GM12878 (cell line): ENCODE data around the gene IFI30. TPM values are rescaled to one million over a fixed set of nuclear protein-coding genes. Genes with fewer than 3 reads are reported as not detected.

Source experiments
- ATAC-seq: fragments of 200-7000 bp; cut with Tn5 transposase; 3 replicates; pipeline ENCODE4 v1.9.1; 2020; ENCODE audit warnings: mild to moderate bottlenecking, moderate library complexity
- BruUV-seq: library from RNA; stranded (reverse); fragments of 400-500 nt; replicated peaks from 2 replicates; lab custom pipeline; 2021; lab: Mats Ljungman, UMichigan
- CTCF ChIA-PET: fragments of 300-600 bp; sonication (Branson Sonifier 250); formaldehyde crosslinking; extraction: SDS; loops from one replicate; lab custom pipeline; 2021; ENCODE audit warnings: inconsistent platforms; lab: Yijun Ruan, JAX
- POLR2A ChIA-PET: fragments of 350-600 bp; formaldehyde crosslinking; extraction: SDS; loops from one replicate; lab custom pipeline; 2021; ENCODE audit warnings: inconsistent platforms; lab: Charles Lee
- RAD21 ChIA-PET: fragments of 300-600 bp; sonication (Branson Sonifier 250); formaldehyde crosslinking; loops from one replicate; lab custom pipeline; 2023; ENCODE audit warnings: antibody characterized with exemption; ENCODE audit not compliant: unreplicated experiment; lab: Charles Lee
- SMC1A ChIA-PET: fragments of 300-600 bp; sonication (Branson Sonifier 250); formaldehyde crosslinking; loops from one replicate; lab custom pipeline; 2023; ENCODE audit not compliant: unreplicated experiment, uncharacterized antibody; lab: Charles Lee
- DNase-seq: peaks from one replicate; pipeline ENCODE4 v3.0.0-alpha.2; 2011; ENCODE audit warnings: low read depth, low spot score
- FAIRE-seq: peaks from 3 replicates; lab custom pipeline; 2011; peaks lifted over from hg19 to GRCh38; lab: Jason Lieb, UNC
- H2AFZ ChIP-seq: 2 replicates; pipeline ENCODE4 v1.6.0; 2011; ENCODE audit warnings: low read depth, low read length, control low read depth; ENCODE audit not compliant: control insufficient read depth
- H3K27ac ChIP-seq: 2 replicates; pipeline ENCODE4 v1.5.1; 2011; ENCODE audit warnings: control low read depth; ENCODE audit not compliant: control insufficient read depth, insufficient read depth
- H3K27me3 ChIP-seq, 2 experiments: replicated peaks in 1 of 2; 2 replicates each; pipeline versions ENCODE4 v1.6.0 to v1.6.1; 2011; ENCODE audit warnings: low read length in 1 of 2; ENCODE audit not compliant: control insufficient read depth in 2 of 2, insufficient read depth in 2 of 2
- H3K36me3 ChIP-seq, 2 experiments: 2 replicates each; pipeline ENCODE4 v1.5.1; 2011; ENCODE audit warnings: low read length in 1 of 2; ENCODE audit not compliant: control insufficient read depth in 2 of 2, insufficient read depth in 2 of 2
- H3K4me1 ChIP-seq: 2 replicates; pipeline ENCODE4 v1.6.1; 2011; ENCODE audit warnings: mild to moderate bottlenecking, low read length, moderate library complexity, mixed read lengths; ENCODE audit not compliant: control insufficient read depth, insufficient read depth
- H3K4me2 ChIP-seq: 2 replicates; pipeline ENCODE4 v1.6.0; 2011; ENCODE audit warnings: control low read depth; ENCODE audit not compliant: control insufficient read depth, insufficient read depth
- H3K4me3 ChIP-seq: fragments of 200-600 bp; sonication (generic); 2 replicates; pipeline ENCODE4 v1.5.1; 2016
- H3K79me2 ChIP-seq: 2 replicates; pipeline ENCODE4 v1.6.0; 2011; ENCODE audit warnings: low read length; ENCODE audit not compliant: control insufficient read depth, insufficient read depth
- H3K9ac ChIP-seq: 2 replicates; pipeline ENCODE4 v1.8.0; 2011; ENCODE audit warnings: low read length, control low read depth, mixed read lengths; ENCODE audit not compliant: control insufficient read depth, insufficient read depth
- H3K9me3 ChIP-seq: replicated peaks from 3 replicates; pipeline ENCODE4 v1.5.1; 2011; ENCODE audit warnings: mild to moderate bottlenecking, low read length; ENCODE audit not compliant: control insufficient read depth, insufficient read depth
- H4K20me1 ChIP-seq: 2 replicates; pipeline ENCODE4 v1.6.0; 2011; ENCODE audit not compliant: control insufficient read depth, insufficient read depth
- BACH1 ChIP-seq: fragments of 450-650 bp; IDR thresholded peaks from 2 replicates; pipeline ENCODE4 v1.6.1; 2017; ENCODE audit warnings: mild to moderate bottlenecking, borderline replicate concordance
- DPF2 ChIP-seq: fragments of 450-650 bp; IDR thresholded peaks from 2 replicates; pipeline ENCODE4 v1.6.1; 2017; ENCODE audit warnings: mild to moderate bottlenecking
- EP300 ChIP-seq, 2 experiments: fragments of 150-350 bp in 1 of 2; IDR thresholded peaks; 2 replicates each; pipeline ENCODE4 v1.6.1; 2011 to 2012; ENCODE audit warnings: low read depth in 2 of 2, low read length in 2 of 2, borderline replicate concordance in 1 of 2, improper control_type of control experiment in 1 of 2, inconsistent platforms in 1 of 2; ENCODE audit not compliant: control insufficient read depth in 1 of 2
- HCFC1 ChIP-seq: fragments of 150-350 bp; IDR thresholded peaks from 2 replicates; pipeline ENCODE4 v1.6.1; 2014; ENCODE audit warnings: low read length
- POLR2AphosphoS5 ChIP-seq: IDR thresholded peaks from 2 replicates; pipeline ENCODE4 v1.6.1; 2011; ENCODE audit warnings: mild to moderate bottlenecking, low read length, inconsistent platforms
- RB1 ChIP-seq: fragments of 450-650 bp; formaldehyde crosslinking; IDR thresholded peaks from 2 replicates; pipeline ENCODE4 v1.6.1; 2017; ENCODE audit warnings: mild to moderate bottlenecking, borderline replicate concordance
- RELA ChIP-seq: fragments of 450-650 bp; IDR thresholded peaks from 2 replicates; pipeline ENCODE4 v1.8.0; 2014; ENCODE audit warnings: borderline replicate concordance; ENCODE audit not compliant: partially characterized antibody
- WRNIP1 ChIP-seq: IDR thresholded peaks from 2 replicates; pipeline ENCODE4 v1.6.1; 2011; ENCODE audit warnings: low read depth, low read length, improper control_type of control experiment, borderline replicate concordance
- ZNF274 ChIP-seq: IDR thresholded peaks from one replicate; pipeline ENCODE4 v1.8.0; 2011; ENCODE audit not compliant: insufficient read length, insufficient read depth
- WGBS: methylation state at CpG from one replicate; pipeline ENCODE4 v1.1.6; 2016; ENCODE audit warnings: low lambda C conversion rate; ENCODE audit not compliant: insufficient replicate concordance, insufficient coverage; ENCODE audit errors: missing lambda C conversion rate; 5-methylcytosine and 5-hydroxymethylcytosine counted together
- in situ Hi-C: fragments of 300-500 bp; cut with MboI; formaldehyde crosslinking; loops from 9 replicates; pipeline ENCODE4 v1.14.3; 2018; ENCODE audit warnings: mixed read lengths
- intact Hi-C: fragments of 100-400 bp; cut with micrococcal nuclease; formaldehyde crosslinking; loops from one replicate; pipeline ENCODE4 v1.14.2; 2022; ENCODE audit not compliant: unreplicated experiment
- polyA plus RNA-seq, 11 experiments: library from polyadenylated mRNA; depleted of rRNA in 4 of 11; unstranded in 6 of 11; stranded (reverse) in 5 of 11; fragments of >200 nt; fragmentation: Nextera tagmentation in 4 of 11; fragmentation: Illumina TruSeq in 1 of 11; extraction: Ambion mirVana in 4 of 11; extraction: Trizol in 1 of 11; gene quantifications; 1 replicate in 1 of 11; 2 replicates in 10 of 11; pipeline versions ENCODE4 v1.2.1 to v1.2.3, GENCODE V29; 2011 to 2016; ENCODE audit warnings: inconsistent platforms in 2 of 11, missing spikeins in 2 of 11, low read depth in 1 of 11
- total RNA-seq, 4 experiments: library from RNA; depleted of rRNA in 3 of 4; stranded (reverse); fragments of >200 nt in 3 of 4; fragmentation: Illumina TruSeq in 1 of 4; extraction: Trizol in 1 of 4; gene quantifications; 2 replicates each; pipeline versions ENCODE4 v1.2.1 to v1.2.3, GENCODE V29; 2013 to 2021
- TF ChIP-seq, protein P1 (sequence below): IDR thresholded peaks from 2 replicates; pipeline ENCODE4 v1.6.1; 2011; ENCODE audit warnings: low read depth, mild to moderate bottlenecking, low read length, moderate library complexity, borderline replicate concordance; ENCODE audit errors: extremely low read depth

The IFI30 gene
- total and polyA plus RNA-seq, 10 of the 15 experiments (the other 5 are each of a cell fraction or from before 2014, with no cell fraction given): 221 to 1,112 (median 451) TPM

DNA sequence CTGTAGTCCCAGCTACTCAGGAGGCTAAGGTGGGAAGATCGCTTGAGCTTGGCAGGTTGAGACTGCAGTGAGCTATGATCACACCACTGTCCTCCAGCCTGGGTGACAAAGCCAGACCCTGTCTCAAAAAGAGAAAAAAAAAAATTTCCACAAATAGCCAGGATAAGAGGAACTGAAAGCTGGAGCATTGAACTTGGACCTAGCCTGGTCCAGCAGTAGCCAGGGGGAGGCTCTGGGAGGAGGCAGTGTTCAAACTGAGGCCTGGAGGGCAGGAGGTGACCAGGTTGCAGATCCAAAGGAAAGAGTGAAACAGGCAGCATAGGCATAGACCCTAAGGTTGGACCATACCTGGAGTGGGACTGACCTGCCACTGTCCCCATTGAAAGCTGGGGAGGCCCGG is 47.5 kb upstream of the IFI30 start:
- no peaks in the 10 kb centered on the region for H4K20me1 ChIP-seq
- TF ChIP-seq DPF2 (no peak), RELA (no peak), HCFC1 (no peak), WRNIP1 (no peak), POLR2AphosphoS5 (no peak), RB1 (no peak), ZNF274 (no peak), BACH1 (no peak), EP300 (IDR thresholded peaks at IDR 0.05; ENCODE audit: borderline replicate concordance in 1 of 2, control insufficient read depth in 1 of 2, low read depth in 2 of 2, low read length in 2 of 2) (no peak)
- TF ChIP-seq, protein P1, sequence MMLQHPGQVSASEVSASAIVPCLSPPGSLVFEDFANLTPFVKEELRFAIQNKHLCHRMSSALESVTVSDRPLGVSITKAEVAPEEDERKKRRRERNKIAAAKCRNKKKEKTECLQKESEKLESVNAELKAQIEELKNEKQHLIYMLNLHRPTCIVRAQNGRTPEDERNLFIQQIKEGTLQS: no peak
- no peak overlapping the region for H3K4me3 ChIP-seq
- BruUV-seq: no TSS peak
- no peaks in the 10 kb centered on the region for H3K79me2 ChIP-seq
- 50% methylated on average over 2 of the region's 2 CpGs for WGBS
- no peak for DNase-seq
- RAD21 ChIA-PET: no interaction called here
- POLR2A ChIA-PET: no interaction called here
- no peak overlapping the region for H3K4me2 ChIP-seq
- no peak overlapping the region for H3K27ac ChIP-seq
- SMC1A ChIA-PET: interaction anchor here (0.9 to 1.1 kb wide), 2 partner anchors 9 to 16 kb away, joined by 3 read pairs; no protein-coding TSS in a partner anchor
- peaks cover 19 to 32% of the 10 kb centered on the region in 2 experiments; a peak in 3 of 4 replicates for H3K36me3 ChIP-seq
- H2AFZ ChIP-seq: no peak overlapping the region
- in situ Hi-C loops (no loop called here), intact Hi-C loops (no loop called here)
- H3K4me1 ChIP-seq: no peaks in the 10 kb centered on the region
- H3K27me3 ChIP-seq: no peaks in the 10 kb centered on the region
- no peak overlapping the region for H3K9ac ChIP-seq
- no peak for ATAC-seq
- CTCF ChIA-PET: interaction anchor here (0.6 to 1.5 kb wide), 2 partner anchors 35 to 64 kb away, joined by 3 read pairs; no protein-coding TSS in a partner anchor
- no peaks in the 10 kb centered on the region for H3K9me3 ChIP-seq
- no peak for FAIRE-seq
